ENCODE results near the gene UBE2E2. TPM values are rescaled to one million over a fixed set of nuclear protein-coding genes. Genes with fewer than 3 reads are reported as not detected.

UBE2E2 gene
- total and polyA plus RNA-seq, 2 experiments from 2014 or later: 140 to 246 TPM

DNA sequence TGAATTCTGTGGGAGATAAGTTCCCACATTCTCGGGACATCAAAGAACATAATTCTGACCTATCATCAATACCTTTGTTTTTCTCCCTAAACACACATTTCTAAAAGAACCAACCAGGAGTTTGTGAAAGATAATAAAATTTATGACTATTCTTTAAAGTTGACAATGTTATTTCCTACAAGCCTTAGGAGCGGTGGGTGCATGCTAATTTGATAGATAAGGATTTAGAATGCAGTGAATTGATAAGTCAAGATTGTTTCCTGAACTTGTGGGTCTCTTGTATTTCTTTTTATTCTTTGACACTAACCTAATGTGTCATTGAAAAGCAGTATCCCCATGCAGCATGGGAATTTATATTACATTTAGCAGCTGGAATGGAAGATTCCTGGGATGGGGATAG is 10.3 kb upstream of the UBE2E2 start:
- Histone ChIP-seq H3K36me3 (no peaks in the 10 kb centered on the region), H3K27ac (no peak overlapping the region), H3K9me3 (ENCODE audit: low read depth) (no peaks in the 10 kb centered on the region), H3K4me3 (no peak overlapping the region), H3K27me3 (no peaks in the 10 kb centered on the region), H3K4me1 (ENCODE audit: low read depth) (peaks cover 7% of the 10 kb centered on the region)
- TF ChIP-seq, protein P1, sequence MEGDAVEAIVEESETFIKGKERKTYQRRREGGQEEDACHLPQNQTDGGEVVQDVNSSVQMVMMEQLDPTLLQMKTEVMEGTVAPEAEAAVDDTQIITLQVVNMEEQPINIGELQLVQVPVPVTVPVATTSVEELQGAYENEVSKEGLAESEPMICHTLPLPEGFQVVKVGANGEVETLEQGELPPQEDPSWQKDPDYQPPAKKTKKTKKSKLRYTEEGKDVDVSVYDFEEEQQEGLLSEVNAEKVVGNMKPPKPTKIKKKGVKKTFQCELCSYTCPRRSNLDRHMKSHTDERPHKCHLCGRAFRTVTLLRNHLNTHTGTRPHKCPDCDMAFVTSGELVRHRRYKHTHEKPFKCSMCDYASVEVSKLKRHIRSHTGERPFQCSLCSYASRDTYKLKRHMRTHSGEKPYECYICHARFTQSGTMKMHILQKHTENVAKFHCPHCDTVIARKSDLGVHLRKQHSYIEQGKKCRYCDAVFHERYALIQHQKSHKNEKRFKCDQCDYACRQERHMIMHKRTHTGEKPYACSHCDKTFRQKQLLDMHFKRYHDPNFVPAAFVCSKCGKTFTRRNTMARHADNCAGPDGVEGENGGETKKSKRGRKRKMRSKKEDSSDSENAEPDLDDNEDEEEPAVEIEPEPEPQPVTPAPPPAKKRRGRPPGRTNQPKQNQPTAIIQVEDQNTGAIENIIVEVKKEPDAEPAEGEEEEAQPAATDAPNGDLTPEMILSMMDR (IDR thresholded peaks at IDR 0.05; ENCODE audit: low read depth, low read length): no peak
- no peak for DNase-seq (ENCODE audit: low read depth in 1 of 2, low spot score in 1 of 2)

DNA sequence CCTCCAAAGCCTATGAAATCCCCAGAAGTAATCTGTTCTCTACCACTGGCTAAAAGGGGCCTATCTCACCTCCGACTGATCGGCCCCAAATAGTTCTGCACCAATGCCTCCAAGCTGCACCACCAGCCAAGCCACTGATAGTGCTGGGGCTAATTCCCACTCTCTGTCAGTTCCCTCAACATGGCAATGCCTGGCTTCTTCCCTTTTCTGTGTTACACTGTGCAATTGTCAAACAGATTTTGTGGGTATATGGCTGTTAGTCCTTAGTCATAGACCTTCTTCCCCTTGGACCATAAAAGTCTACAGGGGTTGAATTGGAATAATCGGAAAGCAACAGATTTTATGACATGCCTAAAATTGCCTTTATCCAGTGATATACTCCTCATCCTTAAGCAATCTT is 9.3 kb upstream of the UBE2E2 start:
- no peak for DNase-seq (ENCODE audit: low read depth in 1 of 2, low spot score in 1 of 2)
- H3K4me1 ChIP-seq (ENCODE audit: low read depth): peaks cover 7% of the 10 kb centered on the region
- no peaks in the 10 kb centered on the region for H3K36me3 ChIP-seq
- H3K9me3 ChIP-seq (ENCODE audit: low read depth): no peaks in the 10 kb centered on the region
- no peak overlapping the region for H3K4me3 ChIP-seq
- no peaks in the 10 kb centered on the region for H3K27me3 ChIP-seq
- TF ChIP-seq, protein P1 (IDR thresholded peaks at IDR 0.05; ENCODE audit: low read depth, low read length): no peak
- H3K27ac ChIP-seq: no peak overlapping the region

DNA sequence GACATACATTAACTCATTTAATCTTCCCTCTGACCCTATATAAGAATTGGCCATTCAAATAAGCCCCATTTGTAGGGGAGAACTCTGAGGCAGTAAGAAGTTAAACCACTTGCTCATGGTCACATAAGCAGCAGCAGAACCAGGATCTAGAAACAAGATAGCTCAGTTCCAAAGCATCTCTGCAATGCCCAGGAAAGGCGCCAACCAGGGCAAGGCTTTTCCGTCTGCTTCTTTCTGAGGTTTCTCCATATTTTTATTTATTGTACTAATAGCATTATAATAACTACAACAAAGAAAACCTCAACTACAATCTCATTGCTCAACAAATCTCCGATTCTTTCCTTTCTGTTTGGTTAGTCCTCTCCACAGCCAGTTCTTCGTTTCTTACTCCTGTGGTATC is 4.3 kb upstream of the UBE2E2 start:
- H3K9me3 ChIP-seq (ENCODE audit: low read depth): no peaks in the 10 kb centered on the region
- TF ChIP-seq, protein P1 (IDR thresholded peaks at IDR 0.05; ENCODE audit: low read depth, low read length): no peak
- H3K4me1 ChIP-seq (ENCODE audit: low read depth): no peaks in the 10 kb centered on the region
- no peaks in the 10 kb centered on the region for H3K27me3 ChIP-seq
- DNase-seq (ENCODE audit: low read depth in 1 of 2, low spot score in 1 of 2): no peak
- H3K4me3 ChIP-seq: no peak overlapping the region
- H3K36me3 ChIP-seq: no peaks in the 10 kb centered on the region
- no peak overlapping the region for H3K27ac ChIP-seq

DNA sequence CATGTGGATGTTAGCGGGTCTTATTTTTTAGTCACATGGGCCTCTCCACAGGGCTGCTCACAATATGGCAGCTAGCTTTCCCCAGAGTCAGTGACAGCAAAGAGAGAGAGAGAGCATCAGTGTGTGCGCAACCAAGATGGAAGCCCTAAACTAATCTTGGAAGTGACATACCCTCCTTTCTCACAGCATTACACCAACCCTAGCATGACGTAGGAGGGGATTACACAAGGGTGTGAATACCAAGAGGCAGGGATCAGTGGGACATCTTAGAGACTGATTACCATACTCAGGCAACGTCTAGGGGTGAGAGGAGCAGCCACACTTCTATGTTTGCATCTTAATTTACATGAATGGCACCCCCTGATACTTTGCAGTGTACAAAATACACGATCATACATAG is 3.5 kb upstream of the UBE2E2 start:
- no peaks in the 10 kb centered on the region for H3K27me3 ChIP-seq
- no peak overlapping the region for H3K27ac ChIP-seq
- H3K4me3 ChIP-seq: no peak overlapping the region
- DNase-seq (ENCODE audit: low read depth in 1 of 2, low spot score in 1 of 2): no peak
- TF ChIP-seq, protein P1 (IDR thresholded peaks at IDR 0.05; ENCODE audit: low read depth, low read length): no peak
- no peaks in the 10 kb centered on the region for H3K36me3 ChIP-seq
- peaks cover 2% of the 10 kb centered on the region for H3K4me1 ChIP-seq (ENCODE audit: low read depth)
- H3K9me3 ChIP-seq (ENCODE audit: low read depth): no peaks in the 10 kb centered on the region

DNA sequence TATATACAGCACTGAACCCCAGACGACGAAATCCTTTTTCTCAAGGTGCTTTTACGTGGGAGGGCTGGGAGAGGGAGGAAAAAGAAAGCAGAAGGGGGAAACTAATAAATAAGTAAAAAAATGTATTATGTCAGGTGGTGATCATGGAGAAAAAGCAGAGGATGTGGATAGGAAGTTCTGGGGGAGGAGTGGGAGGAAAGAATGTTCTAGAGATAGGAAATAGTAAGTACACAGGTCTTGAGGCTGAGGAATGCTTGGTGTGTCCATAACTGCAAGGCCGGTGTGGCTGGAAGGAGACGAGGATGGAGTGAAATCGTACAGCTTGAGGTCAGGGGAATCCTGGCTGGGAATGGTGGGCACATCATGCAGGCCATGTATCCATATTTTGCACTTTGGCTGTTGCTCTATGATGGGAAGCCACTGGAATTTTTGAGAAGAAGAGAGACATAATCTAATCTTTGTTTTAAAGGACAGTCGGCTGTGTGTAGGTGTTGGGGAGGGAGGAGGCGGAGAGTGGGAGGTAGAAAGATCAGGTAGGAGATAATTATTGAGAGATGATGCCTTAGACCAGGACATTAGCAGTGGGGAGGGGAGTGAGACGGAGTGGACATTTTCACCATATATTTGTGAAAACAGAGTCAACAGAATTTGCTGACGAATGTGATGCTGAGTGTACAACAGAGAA is 1.8 kb upstream of the UBE2E2 start:
- TF ChIP-seq, protein P1 (IDR thresholded peaks at IDR 0.05; ENCODE audit: low read depth, low read length): no peak
- no peak overlapping the region for H3K4me3 ChIP-seq
- peaks cover 12% of the 10 kb centered on the region for H3K4me1 ChIP-seq (ENCODE audit: low read depth)

More for the DNA sequence above, 1.8 kb upstream of the UBE2E2 start:
- H3K9me3 ChIP-seq (ENCODE audit: low read depth): no peaks in the 10 kb centered on the region
- no peaks in the 10 kb centered on the region for H3K27me3 ChIP-seq
- no peaks in the 10 kb centered on the region for H3K36me3 ChIP-seq
- DNase-seq (ENCODE audit: low read depth in 1 of 2, low spot score in 1 of 2): peak in 1 of 2 donors; percentile 33
- H3K27ac ChIP-seq: no peak overlapping the region
